ENCODE results near the gene ARID1B. TPM values are rescaled to one million over a fixed set of nuclear protein-coding genes. Genes with fewer than 3 reads are reported as not detected.

ARID1B gene
- total RNA-seq, 2 donors from 2014 or later, result 65.1 to 99.4 TPM

DNA sequence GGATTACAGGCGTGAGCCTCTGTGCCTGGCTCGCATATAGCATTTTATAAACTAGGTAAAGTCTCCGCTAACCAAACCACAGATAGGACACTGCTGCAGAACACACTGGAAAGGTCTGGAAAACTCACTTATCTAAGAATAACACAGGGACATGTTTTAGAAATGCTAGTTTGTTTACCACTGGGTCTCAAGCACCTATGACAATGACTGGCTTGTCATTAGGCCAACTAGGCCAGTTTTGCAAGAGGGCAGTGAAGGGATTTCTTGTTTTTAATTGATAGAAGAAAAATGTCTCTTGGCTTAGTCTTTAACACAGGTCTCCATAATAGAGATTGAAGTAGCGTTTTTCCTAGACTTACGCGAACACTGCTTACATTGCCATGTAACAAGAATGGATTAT is 344.7 kb downstream of the ARID1B start:
- H3K4me3 ChIP-seq, result no peak overlapping the region
- no peaks in the 10 kb centered on the region for H3K4me1 ChIP-seq (replicated peaks)
- H3K27me3 ChIP-seq (replicated peaks; ENCODE audit: insufficient read depth), result no peaks in the 10 kb centered on the region
- no peak overlapping the region for H3K27ac ChIP-seq
- no peaks in the 10 kb centered on the region for H3K9me3 ChIP-seq
- DNase-seq (ENCODE audit: low spot score), result no peak
- 95% methylated on average over 6 of the region's 6 CpGs for WGBS
- TF ChIP-seq, protein P1, sequence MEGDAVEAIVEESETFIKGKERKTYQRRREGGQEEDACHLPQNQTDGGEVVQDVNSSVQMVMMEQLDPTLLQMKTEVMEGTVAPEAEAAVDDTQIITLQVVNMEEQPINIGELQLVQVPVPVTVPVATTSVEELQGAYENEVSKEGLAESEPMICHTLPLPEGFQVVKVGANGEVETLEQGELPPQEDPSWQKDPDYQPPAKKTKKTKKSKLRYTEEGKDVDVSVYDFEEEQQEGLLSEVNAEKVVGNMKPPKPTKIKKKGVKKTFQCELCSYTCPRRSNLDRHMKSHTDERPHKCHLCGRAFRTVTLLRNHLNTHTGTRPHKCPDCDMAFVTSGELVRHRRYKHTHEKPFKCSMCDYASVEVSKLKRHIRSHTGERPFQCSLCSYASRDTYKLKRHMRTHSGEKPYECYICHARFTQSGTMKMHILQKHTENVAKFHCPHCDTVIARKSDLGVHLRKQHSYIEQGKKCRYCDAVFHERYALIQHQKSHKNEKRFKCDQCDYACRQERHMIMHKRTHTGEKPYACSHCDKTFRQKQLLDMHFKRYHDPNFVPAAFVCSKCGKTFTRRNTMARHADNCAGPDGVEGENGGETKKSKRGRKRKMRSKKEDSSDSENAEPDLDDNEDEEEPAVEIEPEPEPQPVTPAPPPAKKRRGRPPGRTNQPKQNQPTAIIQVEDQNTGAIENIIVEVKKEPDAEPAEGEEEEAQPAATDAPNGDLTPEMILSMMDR (IDR thresholded peaks at IDR 0.05), result no peak
- TF ChIP-seq POLR2AphosphoS5 (IDR thresholded peaks at IDR 0.05), result no peak
- no peak for TF ChIP-seq POLR2A (IDR thresholded peaks at IDR 0.05)
- H3K36me3 ChIP-seq, result no peaks in the 10 kb centered on the region
- intact Hi-C loops (cut with DNase I), result no loop called here

DNA sequence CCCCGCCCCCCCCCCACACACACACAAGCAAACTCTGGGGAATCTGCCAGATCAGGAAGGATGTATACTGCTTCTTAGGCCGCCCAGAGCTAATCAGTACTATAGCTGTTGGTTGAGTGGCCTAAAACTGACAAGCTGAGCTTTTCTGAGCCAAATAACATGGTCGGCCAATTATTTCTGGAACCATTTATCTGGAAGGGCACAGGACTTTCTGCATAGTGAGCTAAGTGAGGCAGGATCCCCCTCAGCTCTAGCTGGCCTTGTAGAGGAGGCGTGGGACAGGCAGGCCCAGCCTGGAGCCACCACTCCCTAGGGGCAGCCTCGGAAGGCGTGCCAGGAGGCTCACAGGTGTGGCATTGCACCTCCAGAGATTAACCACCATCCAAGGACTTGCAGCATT is 346.1 kb downstream of the ARID1B start:
- no peaks in the 10 kb centered on the region for H3K9me3 ChIP-seq
- no peak overlapping the region for H3K4me3 ChIP-seq
- no peaks in the 10 kb centered on the region for H3K27me3 ChIP-seq (replicated peaks; ENCODE audit: insufficient read depth)
- no peak overlapping the region for H3K27ac ChIP-seq
- 87% methylated on average over 6 of the region's 6 CpGs for WGBS
- no peak for DNase-seq (ENCODE audit: low spot score)
- no peak for TF ChIP-seq POLR2A (IDR thresholded peaks at IDR 0.05)
- TF ChIP-seq POLR2AphosphoS5 (IDR thresholded peaks at IDR 0.05), result no peak
- TF ChIP-seq, protein P1 (IDR thresholded peaks at IDR 0.05), result no peak
- no peaks in the 10 kb centered on the region for H3K4me1 ChIP-seq (replicated peaks)
- H3K36me3 ChIP-seq, result no peaks in the 10 kb centered on the region
- intact Hi-C loops (cut with DNase I), result no loop called here

DNA sequence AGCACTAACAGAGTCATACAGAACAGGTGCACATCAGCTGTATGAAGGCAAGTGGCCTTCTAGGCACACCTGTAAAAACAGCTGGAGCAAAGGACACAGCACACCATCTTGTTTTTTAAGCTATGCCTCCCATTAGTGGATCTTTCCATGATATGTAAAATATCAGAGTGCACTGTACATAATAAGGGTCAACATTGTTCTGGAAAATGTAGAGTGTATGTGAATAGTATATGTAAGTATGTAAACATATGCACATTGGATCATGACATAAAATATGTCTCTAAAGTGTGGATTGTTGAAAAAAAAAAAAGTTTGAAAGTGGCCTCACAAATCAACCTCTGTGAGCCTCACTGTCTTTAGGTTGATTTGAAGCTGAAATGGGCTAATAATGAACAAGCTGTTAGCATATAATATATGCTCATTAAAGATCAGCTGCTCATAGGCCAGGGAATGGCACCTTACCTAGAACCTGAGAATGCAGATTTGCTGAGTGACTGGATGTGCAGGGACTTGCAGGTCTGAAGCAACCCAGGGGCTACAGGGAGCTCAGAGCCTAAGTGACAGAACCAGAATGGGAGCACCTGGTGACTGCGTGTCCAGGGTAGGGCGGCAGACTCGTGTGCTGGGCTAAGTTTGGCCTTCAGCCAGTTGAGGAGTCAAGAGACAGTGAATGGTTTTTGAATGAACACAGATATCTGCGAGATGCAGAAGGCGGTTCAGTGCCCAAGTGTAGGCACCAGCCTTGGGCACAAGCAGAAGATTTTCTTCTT is 347.5 kb downstream of the ARID1B start:
- DNase-seq (ENCODE audit: low spot score), result no peak
- H3K4me1 ChIP-seq (replicated peaks), result no peaks in the 10 kb centered on the region
- H3K36me3 ChIP-seq, result no peaks in the 10 kb centered on the region
- H3K27me3 ChIP-seq (replicated peaks; ENCODE audit: insufficient read depth), result no peaks in the 10 kb centered on the region
- H3K9me3 ChIP-seq, result no peaks in the 10 kb centered on the region
- H3K27ac ChIP-seq, result no peak overlapping the region
- 86% methylated on average over 5 of the region's 5 CpGs for WGBS
- TF ChIP-seq POLR2A (IDR thresholded peaks at IDR 0.05) (no peak), POLR2AphosphoS5 (IDR thresholded peaks at IDR 0.05) (no peak)
- TF ChIP-seq, protein P1 (IDR thresholded peaks at IDR 0.05), result no peak
- no peak overlapping the region for H3K4me3 ChIP-seq
- intact Hi-C loops (cut with DNase I), result no loop called here

DNA sequence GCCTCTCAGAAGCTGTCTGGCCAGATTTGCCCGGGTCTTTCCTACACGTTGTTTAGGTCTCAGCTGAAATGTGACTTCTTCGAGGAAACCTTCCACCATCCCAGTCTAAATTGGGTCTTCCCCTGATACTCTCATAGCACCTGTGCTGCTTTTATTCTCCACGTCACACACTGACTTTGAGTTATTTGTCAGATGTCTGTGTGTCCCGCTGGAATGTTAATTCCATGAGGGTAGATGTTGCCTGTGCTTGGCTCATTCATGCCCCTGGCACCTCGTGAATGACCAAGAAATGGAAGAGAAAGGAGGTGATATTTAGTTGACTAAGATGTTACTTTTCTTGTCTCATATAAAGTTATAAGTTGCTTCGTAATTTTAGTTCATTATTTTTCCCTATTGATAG is 348.4 kb downstream of the ARID1B start:
- intact Hi-C loops (cut with DNase I), result no loop called here
- Histone ChIP-seq H3K27ac (no peak overlapping the region), H3K4me1 (replicated peaks) (no peaks in the 10 kb centered on the region), H3K4me3 (no peak overlapping the region), H3K27me3 (replicated peaks; ENCODE audit: insufficient read depth) (no peaks in the 10 kb centered on the region), H3K9me3 (no peaks in the 10 kb centered on the region), H3K36me3 (no peaks in the 10 kb centered on the region)
- TF ChIP-seq POLR2AphosphoS5 (IDR thresholded peaks at IDR 0.05) (no peak), POLR2A (IDR thresholded peaks at IDR 0.05) (no peak)
- TF ChIP-seq, protein P1 (IDR thresholded peaks at IDR 0.05), result no peak
- no peak for DNase-seq (ENCODE audit: low spot score)
- WGBS, result 94% methylated on average over 7 of the region's 7 CpGs

All from prostate gland (tissue), 2 donors.